HuH-7 (cell line): ENCODE measurements around the gene CPNE7.

Source experiments
- DNase-seq: peaks from one replicate; pipeline ENCODE4 v3.0.0; 2011; ENCODE audit warnings: low spot score

Gene CPNE7

GRCh38 chr16:89602952-89603590 lies 27.5 kb downstream of the CPNE7 start:
- DNase-seq = no peak

- no peak for DNase-seq
Measured at GRCh38 chr16:89604764-89605163, 29.2 kb downstream of the CPNE7 start.

GRCh38 chr16:89605186-89605970 lies 29.8 kb downstream of the CPNE7 start:
- DNase-seq = no peak

GRCh38 chr16:89606006-89606405 lies 30.4 kb downstream of the CPNE7 start:
- no peak for DNase-seq

- DNase-seq = no peak
Measured at GRCh38 chr16:89607453-89607852, 31.9 kb downstream of the CPNE7 start.

- DNase-seq = peak; percentile 80
Measured at GRCh38 chr16:89607937-89608740, 32.6 kb downstream of the CPNE7 start.

GRCh38 chr16:89610108-89610453 lies 34.5 kb downstream of the CPNE7 start:
- no peak for DNase-seq

GRCh38 chr16:89612415-89613166 lies 37.0 kb downstream of the CPNE7 start:
- DNase-seq = no peak

- DNase-seq = no peak
Measured at GRCh38 chr16:89613231-89613953, 37.8 kb downstream of the CPNE7 start, which contains the start of gene DPEP1. Gene DPEP1, plus strand, starts transcription at chr16:89613642. Its CDS starts 16,769 bp downstream, at chr16:89630411.

- no peak for DNase-seq
Measured at GRCh38 chr16:89613954-89614459, 38.4 kb downstream of the CPNE7 start.

- no peak for DNase-seq
Measured at GRCh38 chr16:89615176-89615575, 39.6 kb downstream of the CPNE7 start.

- peak; percentile 87 for DNase-seq
Measured at GRCh38 chr16:89615596-89616090, 40.1 kb downstream of the CPNE7 start.

- DNase-seq = no peak
Measured at GRCh38 chr16:89616623-89617022, 41.1 kb downstream of the CPNE7 start.

GRCh38 chr16:89617036-89617435 lies 41.5 kb downstream of the CPNE7 start:
- DNase-seq = no peak

GRCh38 chr16:89618109-89618998 lies 42.8 kb downstream of the CPNE7 start:
- DNase-seq = no peak

GRCh38 chr16:89619840-89620239 lies 44.3 kb downstream of the CPNE7 start:
- no peak for DNase-seq

GRCh38 chr16:89620406-89620841 lies 44.9 kb downstream of the CPNE7 start:
- DNase-seq = no peak

GRCh38 chr16:89621136-89621697 lies 45.7 kb downstream of the CPNE7 start:
- no peak for DNase-seq

GRCh38 chr16:89621698-89622409 lies 46.3 kb downstream of the CPNE7 start:
- no peak for DNase-seq
